GM12878 (cell line): ENCODE results near the gene SUGCT. TPM values are rescaled to one million over a fixed set of nuclear protein-coding genes. Genes with fewer than 3 reads are reported as not detected.
"Not testable (repeated sequence)": the region's sequence is repeated elsewhere in the genome, so short reads cannot be mapped to it uniquely, and the experiment has no call there.

Source experiments
- ATAC-seq: fragments of 200-7000 bp; cut with Tn5 transposase; 3 replicates; pipeline ENCODE4 v1.9.1; 2020; ENCODE audit warnings: mild to moderate bottlenecking, moderate library complexity
- BruUV-seq: library from RNA; stranded (reverse); fragments of 400-500 nt; replicated peaks from 2 replicates; lab custom pipeline; 2021; lab: Mats Ljungman, UMichigan
- CTCF ChIA-PET: fragments of 300-600 bp; sonication (Branson Sonifier 250); formaldehyde crosslinking; extraction: SDS; loops from one replicate; lab custom pipeline; 2021; ENCODE audit warnings: inconsistent platforms; lab: Yijun Ruan, JAX
- POLR2A ChIA-PET: fragments of 350-600 bp; formaldehyde crosslinking; extraction: SDS; loops from one replicate; lab custom pipeline; 2021; ENCODE audit warnings: inconsistent platforms; lab: Charles Lee
- RAD21 ChIA-PET: fragments of 300-600 bp; sonication (Branson Sonifier 250); formaldehyde crosslinking; loops from one replicate; lab custom pipeline; 2023; ENCODE audit warnings: antibody characterized with exemption; ENCODE audit not compliant: unreplicated experiment; lab: Charles Lee
- SMC1A ChIA-PET: fragments of 300-600 bp; sonication (Branson Sonifier 250); formaldehyde crosslinking; loops from one replicate; lab custom pipeline; 2023; ENCODE audit not compliant: unreplicated experiment, uncharacterized antibody; lab: Charles Lee
- DNase-seq: peaks from one replicate; pipeline ENCODE4 v3.0.0-alpha.2; 2011; ENCODE audit warnings: low read depth, low spot score
- FAIRE-seq: peaks from 3 replicates; lab custom pipeline; 2011; peaks lifted over from hg19 to GRCh38; lab: Jason Lieb, UNC
- H2AFZ ChIP-seq: 2 replicates; pipeline ENCODE4 v1.6.0; 2011; ENCODE audit warnings: low read depth, low read length, control low read depth; ENCODE audit not compliant: control insufficient read depth
- H3K27ac ChIP-seq: 2 replicates; pipeline ENCODE4 v1.5.1; 2011; ENCODE audit warnings: control low read depth; ENCODE audit not compliant: control insufficient read depth, insufficient read depth
- H3K27me3 ChIP-seq, 2 experiments: replicated peaks in 1 of 2; 2 replicates each; pipeline versions ENCODE4 v1.6.0 to v1.6.1; 2011; ENCODE audit warnings: low read length in 1 of 2; ENCODE audit not compliant: control insufficient read depth in 2 of 2, insufficient read depth in 2 of 2
- H3K36me3 ChIP-seq, 2 experiments: 2 replicates each; pipeline ENCODE4 v1.5.1; 2011; ENCODE audit warnings: low read length in 1 of 2; ENCODE audit not compliant: control insufficient read depth in 2 of 2, insufficient read depth in 2 of 2
- H3K4me1 ChIP-seq: 2 replicates; pipeline ENCODE4 v1.6.1; 2011; ENCODE audit warnings: mild to moderate bottlenecking, low read length, moderate library complexity, mixed read lengths; ENCODE audit not compliant: control insufficient read depth, insufficient read depth
- H3K4me2 ChIP-seq: 2 replicates; pipeline ENCODE4 v1.6.0; 2011; ENCODE audit warnings: control low read depth; ENCODE audit not compliant: control insufficient read depth, insufficient read depth
- H3K4me3 ChIP-seq: fragments of 200-600 bp; sonication (generic); 2 replicates; pipeline ENCODE4 v1.5.1; 2016
- H3K79me2 ChIP-seq: 2 replicates; pipeline ENCODE4 v1.6.0; 2011; ENCODE audit warnings: low read length; ENCODE audit not compliant: control insufficient read depth, insufficient read depth
- H3K9ac ChIP-seq: 2 replicates; pipeline ENCODE4 v1.8.0; 2011; ENCODE audit warnings: low read length, control low read depth, mixed read lengths; ENCODE audit not compliant: control insufficient read depth, insufficient read depth
- H3K9me3 ChIP-seq: replicated peaks from 3 replicates; pipeline ENCODE4 v1.5.1; 2011; ENCODE audit warnings: mild to moderate bottlenecking, low read length; ENCODE audit not compliant: control insufficient read depth, insufficient read depth
- H4K20me1 ChIP-seq: 2 replicates; pipeline ENCODE4 v1.6.0; 2011; ENCODE audit not compliant: control insufficient read depth, insufficient read depth
- BCL11A ChIP-seq: IDR thresholded peaks from 2 replicates; pipeline ENCODE4 v1.6.1; 2011; ENCODE audit warnings: low read depth, low read length
- CBX3 ChIP-seq: fragments of 200-600 bp; sonication (generic); IDR thresholded peaks from 2 replicates; pipeline ENCODE4 v1.6.1; 2016; ENCODE audit warnings: low read depth, borderline replicate concordance
- HCFC1 ChIP-seq: fragments of 150-350 bp; IDR thresholded peaks from 2 replicates; pipeline ENCODE4 v1.6.1; 2014; ENCODE audit warnings: low read length
- PAX5 ChIP-seq: IDR thresholded peaks from 2 replicates; pipeline ENCODE4 v1.6.1; 2011; ENCODE audit warnings: low read depth, low read length, borderline replicate concordance
- SUPT20H ChIP-seq: IDR thresholded peaks from 2 replicates; pipeline ENCODE4 v1.6.1; 2011; ENCODE audit warnings: low read depth, mild to moderate bottlenecking, low read length, moderate library complexity, borderline replicate concordance; ENCODE audit not compliant: control insufficient read depth
- SUZ12 ChIP-seq: fragments of 200-600 bp; sonication (generic); IDR thresholded peaks from one replicate; pipeline ENCODE4 v1.6.1; 2018; ENCODE audit warnings: antibody characterized with exemption, mild to moderate bottlenecking; ENCODE audit not compliant: unreplicated experiment
- YY1 ChIP-seq: IDR thresholded peaks from 2 replicates; pipeline ENCODE4 v1.6.1; 2011; ENCODE audit warnings: low read depth, mild to moderate bottlenecking, low read length
- ZNF207 ChIP-seq: fragments of 450-650 bp; IDR thresholded peaks from 2 replicates; pipeline ENCODE4 v1.6.1; 2014; ENCODE audit warnings: antibody characterized with exemption, mild to moderate bottlenecking, borderline replicate concordance
- ZZZ3 ChIP-seq: IDR thresholded peaks from 2 replicates; pipeline ENCODE4 v1.6.1; 2011; ENCODE audit warnings: low read depth; ENCODE audit not compliant: control insufficient read depth, insufficient read length
- WGBS: methylation state at CpG from one replicate; pipeline ENCODE4 v1.1.6; 2016; ENCODE audit warnings: low lambda C conversion rate; ENCODE audit not compliant: insufficient replicate concordance, insufficient coverage; ENCODE audit errors: missing lambda C conversion rate; 5-methylcytosine and 5-hydroxymethylcytosine counted together
- in situ Hi-C: fragments of 300-500 bp; cut with MboI; formaldehyde crosslinking; loops from 9 replicates; pipeline ENCODE4 v1.14.3; 2018; ENCODE audit warnings: mixed read lengths
- intact Hi-C: fragments of 100-400 bp; cut with micrococcal nuclease; formaldehyde crosslinking; loops from one replicate; pipeline ENCODE4 v1.14.2; 2022; ENCODE audit not compliant: unreplicated experiment
- polyA plus RNA-seq, 11 experiments: library from polyadenylated mRNA; depleted of rRNA in 4 of 11; unstranded in 6 of 11; stranded (reverse) in 5 of 11; fragments of >200 nt; fragmentation: Nextera tagmentation in 4 of 11; fragmentation: Illumina TruSeq in 1 of 11; extraction: Ambion mirVana in 4 of 11; extraction: Trizol in 1 of 11; gene quantifications; 1 replicate in 1 of 11; 2 replicates in 10 of 11; pipeline versions ENCODE4 v1.2.1 to v1.2.3, GENCODE V29; 2011 to 2016; ENCODE audit warnings: inconsistent platforms in 2 of 11, missing spikeins in 2 of 11, low read depth in 1 of 11
- total RNA-seq, 4 experiments: library from RNA; depleted of rRNA in 3 of 4; stranded (reverse); fragments of >200 nt in 3 of 4; fragmentation: Illumina TruSeq in 1 of 4; extraction: Trizol in 1 of 4; gene quantifications; 2 replicates each; pipeline versions ENCODE4 v1.2.1 to v1.2.3, GENCODE V29; 2013 to 2021
- TF ChIP-seq, protein P1 (sequence below): IDR thresholded peaks from 2 replicates; pipeline ENCODE4 v1.6.1; 2011; ENCODE audit warnings: borderline replicate concordance, low read depth, mild to moderate bottlenecking, moderate library complexity, mixed read lengths, low read length; ENCODE audit not compliant: insufficient read depth; ENCODE audit errors: extremely low read length
- TF ChIP-seq, protein P2 (sequence below): fragments of 450-650 bp; IDR thresholded peaks from 2 replicates; pipeline ENCODE4 v1.6.1; 2017; ENCODE audit warnings: low read depth, mild to moderate bottlenecking, moderate library complexity
- TF ChIP-seq, protein P3 (sequence below): IDR thresholded peaks from 2 replicates; pipeline ENCODE4 v1.6.1; 2012; ENCODE audit warnings: mild to moderate bottlenecking, low read depth, low read length

SUGCT gene
- total and polyA plus RNA-seq, 10 of the 15 experiments (the other 5 are each of a cell fraction or from before 2014, with no cell fraction given) = 0.08 to 1.2 (median 0.67) TPM; not detected in 1

DNA sequence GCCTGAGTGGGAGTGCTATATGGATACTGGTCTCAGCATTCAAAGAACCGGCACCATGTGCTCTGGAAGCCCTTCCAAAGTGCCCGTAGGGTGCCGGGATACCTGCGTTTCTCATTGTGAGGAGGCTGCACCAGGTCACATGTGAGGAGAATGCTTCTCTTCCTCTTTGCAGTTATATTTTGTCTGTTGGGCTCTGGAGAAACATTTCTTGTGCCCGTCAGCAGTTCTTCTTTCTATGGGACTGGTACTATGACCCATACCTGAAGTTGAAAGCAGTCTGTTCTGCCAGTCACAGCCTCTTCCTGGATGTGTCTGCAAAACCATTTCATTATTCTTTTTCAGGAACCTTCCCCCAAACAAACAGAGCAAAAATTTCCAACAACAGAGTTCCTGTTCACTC lies 465.0 kb downstream of the SUGCT start:
- intact Hi-C loops = loop anchor here (5.0 kb wide), 1 partner anchor 648 kb away; the partner anchor contains the start of gene CDK13
- Histone ChIP-seq H3K4me3 (no peak overlapping the region), H2AFZ (no peak overlapping the region), H3K9me3 (no peaks in the 10 kb centered on the region), H3K27ac (no peak overlapping the region), H4K20me1 (no peaks in the 10 kb centered on the region), H3K4me2 (no peak overlapping the region), H3K36me3 (no peaks in the 10 kb centered on the region), H3K27me3 (no peaks in the 10 kb centered on the region), H3K9ac (no peak overlapping the region), H3K79me2 (no peaks in the 10 kb centered on the region), H3K4me1 (no peaks in the 10 kb centered on the region)
- ChIA-PET CTCF (interaction anchor here (0.7 kb wide), 1 partner anchor 23 kb away, joined by 3 read pairs; no protein-coding TSS in a partner anchor), RAD21 (no interaction called here), SMC1A (interaction anchor here (0.6 kb wide), 1 partner anchor 120 kb away, joined by 3 read pairs; no protein-coding TSS in a partner anchor), POLR2A (no interaction called here)
- FAIRE-seq (no peak), ATAC-seq (no peak), DNase-seq (no peak)
- in situ Hi-C loops = no loop called here
- BruUV-seq = no TSS peak
- TF ChIP-seq HCFC1 (no peak), CBX3 (no peak), BCL11A (no peak), YY1 (no peak), PAX5 (no peak), SUZ12 (no peak), ZNF207 (no peak), ZZZ3 (no peak), SUPT20H (no peak)
- TF ChIP-seq, protein P1, sequence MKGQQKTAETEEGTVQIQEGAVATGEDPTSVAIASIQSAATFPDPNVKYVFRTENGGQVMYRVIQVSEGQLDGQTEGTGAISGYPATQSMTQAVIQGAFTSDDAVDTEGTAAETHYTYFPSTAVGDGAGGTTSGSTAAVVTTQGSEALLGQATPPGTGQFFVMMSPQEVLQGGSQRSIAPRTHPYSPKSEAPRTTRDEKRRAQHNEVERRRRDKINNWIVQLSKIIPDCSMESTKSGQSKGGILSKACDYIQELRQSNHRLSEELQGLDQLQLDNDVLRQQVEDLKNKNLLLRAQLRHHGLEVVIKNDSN = no peak
- TF ChIP-seq, protein P2, sequence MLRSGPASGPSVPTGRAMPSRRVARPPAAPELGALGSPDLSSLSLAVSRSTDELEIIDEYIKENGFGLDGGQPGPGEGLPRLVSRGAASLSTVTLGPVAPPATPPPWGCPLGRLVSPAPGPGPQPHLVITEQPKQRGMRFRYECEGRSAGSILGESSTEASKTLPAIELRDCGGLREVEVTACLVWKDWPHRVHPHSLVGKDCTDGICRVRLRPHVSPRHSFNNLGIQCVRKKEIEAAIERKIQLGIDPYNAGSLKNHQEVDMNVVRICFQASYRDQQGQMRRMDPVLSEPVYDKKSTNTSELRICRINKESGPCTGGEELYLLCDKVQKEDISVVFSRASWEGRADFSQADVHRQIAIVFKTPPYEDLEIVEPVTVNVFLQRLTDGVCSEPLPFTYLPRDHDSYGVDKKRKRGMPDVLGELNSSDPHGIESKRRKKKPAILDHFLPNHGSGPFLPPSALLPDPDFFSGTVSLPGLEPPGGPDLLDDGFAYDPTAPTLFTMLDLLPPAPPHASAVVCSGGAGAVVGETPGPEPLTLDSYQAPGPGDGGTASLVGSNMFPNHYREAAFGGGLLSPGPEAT = no peak
- TF ChIP-seq, protein P3, sequence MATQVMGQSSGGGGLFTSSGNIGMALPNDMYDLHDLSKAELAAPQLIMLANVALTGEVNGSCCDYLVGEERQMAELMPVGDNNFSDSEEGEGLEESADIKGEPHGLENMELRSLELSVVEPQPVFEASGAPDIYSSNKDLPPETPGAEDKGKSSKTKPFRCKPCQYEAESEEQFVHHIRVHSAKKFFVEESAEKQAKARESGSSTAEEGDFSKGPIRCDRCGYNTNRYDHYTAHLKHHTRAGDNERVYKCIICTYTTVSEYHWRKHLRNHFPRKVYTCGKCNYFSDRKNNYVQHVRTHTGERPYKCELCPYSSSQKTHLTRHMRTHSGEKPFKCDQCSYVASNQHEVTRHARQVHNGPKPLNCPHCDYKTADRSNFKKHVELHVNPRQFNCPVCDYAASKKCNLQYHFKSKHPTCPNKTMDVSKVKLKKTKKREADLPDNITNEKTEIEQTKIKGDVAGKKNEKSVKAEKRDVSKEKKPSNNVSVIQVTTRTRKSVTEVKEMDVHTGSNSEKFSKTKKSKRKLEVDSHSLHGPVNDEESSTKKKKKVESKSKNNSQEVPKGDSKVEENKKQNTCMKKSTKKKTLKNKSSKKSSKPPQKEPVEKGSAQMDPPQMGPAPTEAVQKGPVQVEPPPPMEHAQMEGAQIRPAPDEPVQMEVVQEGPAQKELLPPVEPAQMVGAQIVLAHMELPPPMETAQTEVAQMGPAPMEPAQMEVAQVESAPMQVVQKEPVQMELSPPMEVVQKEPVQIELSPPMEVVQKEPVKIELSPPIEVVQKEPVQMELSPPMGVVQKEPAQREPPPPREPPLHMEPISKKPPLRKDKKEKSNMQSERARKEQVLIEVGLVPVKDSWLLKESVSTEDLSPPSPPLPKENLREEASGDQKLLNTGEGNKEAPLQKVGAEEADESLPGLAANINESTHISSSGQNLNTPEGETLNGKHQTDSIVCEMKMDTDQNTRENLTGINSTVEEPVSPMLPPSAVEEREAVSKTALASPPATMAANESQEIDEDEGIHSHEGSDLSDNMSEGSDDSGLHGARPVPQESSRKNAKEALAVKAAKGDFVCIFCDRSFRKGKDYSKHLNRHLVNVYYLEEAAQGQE = no peak
- WGBS = 14% methylated on average over 5 of the region's 5 CpGs

DNA sequence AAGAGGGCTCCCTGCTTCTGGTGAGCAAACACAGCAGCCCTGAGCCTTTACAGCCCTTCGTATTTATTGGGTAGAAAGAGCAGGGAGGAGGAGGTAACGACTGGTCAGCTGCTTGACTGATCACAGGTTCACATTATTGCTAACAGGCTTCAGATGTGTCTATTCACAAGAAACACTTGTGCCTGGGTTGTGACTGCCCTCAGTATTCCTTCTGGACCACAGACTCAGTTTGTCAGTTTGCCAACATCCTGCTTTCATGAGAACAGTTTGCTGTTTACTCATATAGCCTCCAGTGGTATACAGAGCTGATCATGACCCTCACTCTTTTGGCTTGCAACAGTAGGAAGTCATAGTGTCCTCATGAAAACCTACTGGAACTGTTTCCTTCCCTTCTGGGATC lies 467.5 kb downstream of the SUGCT start:
- H3K4me3 ChIP-seq, DNase-seq, H4K20me1 ChIP-seq, H3K9ac ChIP-seq, H3K27ac ChIP-seq, H2AFZ ChIP-seq, BruUV-seq, ATAC-seq, in situ Hi-C loops, POLR2A ChIA-PET, H3K36me3 ChIP-seq, SMC1A ChIA-PET, CTCF ChIA-PET, H3K79me2 ChIP-seq, H3K9me3 ChIP-seq, RAD21 ChIA-PET, FAIRE-seq, H3K27me3 ChIP-seq, H3K4me1 ChIP-seq, H3K4me2 ChIP-seq: not testable (repeated sequence)
- 0% methylated on average over 2 of the region's 2 CpGs for WGBS
- intact Hi-C loops = loop anchor here (5.0 kb wide), 1 partner anchor 650 kb away; the partner anchor contains the start of gene CDK13
